Small intestine (tissue), 7 donors: ENCODE results near the gene PDCD1. TPM values are rescaled to one million over a fixed set of nuclear protein-coding genes. Genes with fewer than 3 reads are reported as not detected.

Source experiments
- DNase-seq, 2 donors: peaks; one replicate each; pipeline versions ENCODE4 v3.0.0 to v3.0.0-alpha.2; 2013
- FAIRE-seq: peaks from 2 replicates; lab custom pipeline; 2012; peaks lifted over from hg19 to GRCh38; lab: Jason Lieb, UNC
- H3K27ac ChIP-seq, 3 donors: one replicate each; pipeline ENCODE4 v1.5.1; 2013; ENCODE audit warnings: low read length in 2 of 3, mild to moderate bottlenecking in 2 of 3, control low read depth in 1 of 3, inconsistent platforms in 1 of 3, low read depth in 1 of 3, moderate library complexity in 1 of 3
- H3K27me3 ChIP-seq, 3 donors: one replicate each; pipeline ENCODE4 v1.6.1; 2013; ENCODE audit warnings: low read length in 3 of 3, inconsistent platforms in 1 of 3; ENCODE audit not compliant: control insufficient read depth in 3 of 3, insufficient read depth in 3 of 3
- H3K36me3 ChIP-seq, 3 donors: one replicate each; pipeline ENCODE4 v1.6.1; 2013; ENCODE audit warnings: low read length in 3 of 3, inconsistent platforms in 1 of 3, low read depth in 1 of 3, mild to moderate bottlenecking in 1 of 3, moderate library complexity in 1 of 3; ENCODE audit not compliant: control insufficient read depth in 3 of 3, insufficient read depth in 2 of 3
- H3K4me1 ChIP-seq, 3 donors: one replicate each; pipeline ENCODE4 v1.6.1; 2013; ENCODE audit warnings: low read length in 2 of 3, inconsistent platforms in 1 of 3, low read depth in 1 of 3, mild to moderate bottlenecking in 1 of 3, moderate library complexity in 1 of 3; ENCODE audit not compliant: control insufficient read depth in 3 of 3, insufficient read depth in 2 of 3
- H3K4me3 ChIP-seq, 3 donors: one replicate each; pipeline ENCODE4 v1.5.1; 2013; ENCODE audit warnings: low read length in 3 of 3, control low read depth in 1 of 3, inconsistent platforms in 1 of 3, low read depth in 1 of 3, mild to moderate bottlenecking in 1 of 3, moderate library complexity in 1 of 3
- H3K9me3 ChIP-seq, 2 donors: one replicate each; pipeline ENCODE4 v1.6.1; 2013; ENCODE audit warnings: low read depth in 1 of 2, low read length in 1 of 2; ENCODE audit not compliant: control insufficient read depth in 2 of 2, insufficient read depth in 1 of 2
- WGBS, 3 donors: extraction: QIAGEN DNeasy Blood & Tissue Kit; methylation state at CpG; one replicate each; pipeline ENCODE4 v1.1.7; 2013; 5-methylcytosine and 5-hydroxymethylcytosine counted together
- polyA plus RNA-seq, 4 donors: library from polyadenylated mRNA; stranded (reverse) in 3 of 4; unstranded in 1 of 4; fragments of 200-250 nt in 3 of 4; fragments of 120-200 nt in 1 of 4; gene quantifications; one replicate each; pipeline versions ENCODE4 v1.2.1 to v1.2.3, GENCODE V29; 2013
- donor health status: healthy with polysubstance abuse.
- donor health status: control.
- donor health status: control.
- donor health status: Bipolar disorder and iron deficiency.
- donor health status: healthy.

Gene PDCD1
- polyA plus RNA-seq, 4 donors: 0.27 to 1.2 (median 0.27) TPM; not detected in 1

DNA sequence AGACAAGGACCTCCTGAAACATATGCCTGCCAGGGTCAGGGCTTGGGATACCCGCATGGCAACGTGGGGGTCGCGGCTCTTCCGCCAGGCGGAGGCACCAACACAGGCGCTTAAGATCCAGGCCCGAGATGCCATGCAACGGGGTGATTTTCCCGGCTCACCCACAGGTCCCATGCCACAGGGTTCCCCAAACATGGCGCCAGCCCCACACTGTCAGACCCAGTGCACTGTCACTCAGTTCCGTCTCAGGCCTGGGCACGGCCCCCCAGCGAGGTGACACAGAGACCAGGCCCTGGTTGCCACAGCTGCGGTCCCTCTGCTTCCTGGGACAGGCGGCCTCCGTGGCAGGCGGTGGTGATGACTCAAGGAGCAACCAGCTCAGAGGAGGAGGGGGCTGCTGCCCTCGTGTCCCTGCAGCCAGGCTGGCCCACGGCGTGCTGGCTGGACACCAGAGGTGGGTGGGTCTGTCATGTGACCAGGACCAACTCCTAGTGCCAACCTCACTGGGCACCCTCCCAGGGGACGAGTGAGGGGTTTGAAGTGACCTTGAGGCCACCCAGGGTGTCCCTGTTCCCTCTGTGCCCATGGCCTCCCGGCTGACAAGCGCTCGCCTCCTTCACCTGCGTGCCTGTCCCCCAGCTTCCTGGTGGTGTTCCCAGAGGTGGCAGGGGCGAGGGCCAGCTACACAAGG lies 4.9 kb downstream of the PDCD1 start:
- no peaks in the 10 kb centered on the region for H3K9me3 ChIP-seq
- H3K36me3 ChIP-seq: no peaks in the 10 kb centered on the region
- peaks cover 0 to 3% (median 0%) of the 10 kb centered on the region in 3 donors for H3K27me3 ChIP-seq
- FAIRE-seq (no peak), DNase-seq (no peak)
- no peak overlapping the region for H3K4me3 ChIP-seq
- H3K27ac ChIP-seq: no peak overlapping the region
- no peaks in the 10 kb centered on the region for H3K4me1 ChIP-seq
- WGBS, 3 donors: 71 to 82% (median 82%) methylated on average over 24 to 27 of the region's 27 CpGs

DNA sequence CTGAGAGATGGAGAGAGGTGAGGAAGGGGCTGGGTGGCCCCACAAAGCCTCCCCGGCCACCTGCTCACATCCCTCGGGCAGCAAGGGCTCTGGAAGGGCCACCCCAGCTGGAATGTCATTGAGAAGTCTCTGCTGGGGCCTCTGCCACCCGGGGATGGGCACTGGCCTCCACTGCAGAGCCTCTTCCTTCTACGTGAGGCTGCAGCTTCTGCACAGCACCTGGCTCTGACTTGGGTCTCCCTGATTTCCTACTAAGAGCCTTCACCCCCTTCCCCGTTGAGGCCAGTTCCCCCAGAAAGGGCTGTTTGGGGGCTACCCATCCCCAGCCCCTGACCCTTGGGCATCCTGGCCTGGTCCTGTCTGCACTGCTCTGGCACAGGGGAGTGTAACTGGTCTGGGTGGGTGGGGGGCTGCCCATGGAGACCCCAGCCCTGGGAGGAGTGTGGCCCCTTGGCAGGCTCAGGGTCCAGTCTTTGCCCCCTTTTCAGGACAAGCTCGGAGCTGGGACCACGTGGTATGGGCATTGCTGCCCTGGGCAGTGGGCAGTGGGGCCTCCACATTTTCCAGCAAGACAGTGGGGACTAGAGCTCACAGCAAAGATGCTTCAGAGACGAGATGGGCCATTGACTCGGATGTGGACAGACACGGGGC lies 5.6 kb downstream of the PDCD1 start:
- WGBS, 3 donors: 77 to 86% (median 82%) methylated on average over 8 to 10 of the region's 10 CpGs
- no peak for DNase-seq
- Histone ChIP-seq H3K36me3 (no peaks in the 10 kb centered on the region), H3K9me3 (no peaks in the 10 kb centered on the region), H3K27me3 (peaks cover 0 to 3% (median 0%) of the 10 kb centered on the region in 3 donors), H3K4me3 (no peak overlapping the region), H3K4me1 (no peaks in the 10 kb centered on the region), H3K27ac (no peak overlapping the region)
- no peak for FAIRE-seq

GRCh38 chr2:241852116-241852980 lies 6.3 kb downstream of the PDCD1 start:
- H3K27me3 ChIP-seq: no peaks in the 10 kb centered on the region
- no peak for DNase-seq
- WGBS, 3 donors: 77 to 90% (median 88%) methylated on average over 37 to 39 of the region's 39 CpGs

GRCh38 chr2:241851325-241852115 lies 7.2 kb downstream of the PDCD1 start:
- FAIRE-seq: no peak
- 84 to 88% (median 86%) methylated on average over 24 to 26 of the region's 26 CpGs for WGBS, 3 donors
- DNase-seq: no peak

More at GRCh38 chr2:241852116-241852980, 6.3 kb downstream of the PDCD1 start:
- Histone ChIP-seq H3K27ac (no peak overlapping the region), H3K36me3 (no peaks in the 10 kb centered on the region), H3K4me1 (no peaks in the 10 kb centered on the region), H3K9me3 (no peaks in the 10 kb centered on the region), H3K4me3 (no peak overlapping the region)
- FAIRE-seq: no peak

GRCh38 chr2:241850544-241851324 lies 8.0 kb downstream of the PDCD1 start:
- Histone ChIP-seq H3K9me3 (no peaks in the 10 kb centered on the region), H3K27me3 (peaks cover 0 to 2% (median 0%) of the 10 kb centered on the region in 3 donors), H3K27ac (no peak overlapping the region), H3K4me3 (no peak overlapping the region), H3K4me1 (no peaks in the 10 kb centered on the region), H3K36me3 (no peaks in the 10 kb centered on the region)
- FAIRE-seq (no peak), DNase-seq (no peak)
- 86 to 89% (median 86%) methylated on average over 26 to 27 of the region's 27 CpGs for WGBS, 3 donors

More at GRCh38 chr2:241851325-241852115, 7.2 kb downstream of the PDCD1 start:
- no peaks in the 10 kb centered on the region for H3K4me1 ChIP-seq
- no peak overlapping the region for H3K27ac ChIP-seq
- H3K36me3 ChIP-seq: no peaks in the 10 kb centered on the region
- no peak overlapping the region for H3K4me3 ChIP-seq
- no peaks in the 10 kb centered on the region for H3K9me3 ChIP-seq
- peaks cover 0 to under 1% (median 0%) of the 10 kb centered on the region in 3 donors for H3K27me3 ChIP-seq

DNA sequence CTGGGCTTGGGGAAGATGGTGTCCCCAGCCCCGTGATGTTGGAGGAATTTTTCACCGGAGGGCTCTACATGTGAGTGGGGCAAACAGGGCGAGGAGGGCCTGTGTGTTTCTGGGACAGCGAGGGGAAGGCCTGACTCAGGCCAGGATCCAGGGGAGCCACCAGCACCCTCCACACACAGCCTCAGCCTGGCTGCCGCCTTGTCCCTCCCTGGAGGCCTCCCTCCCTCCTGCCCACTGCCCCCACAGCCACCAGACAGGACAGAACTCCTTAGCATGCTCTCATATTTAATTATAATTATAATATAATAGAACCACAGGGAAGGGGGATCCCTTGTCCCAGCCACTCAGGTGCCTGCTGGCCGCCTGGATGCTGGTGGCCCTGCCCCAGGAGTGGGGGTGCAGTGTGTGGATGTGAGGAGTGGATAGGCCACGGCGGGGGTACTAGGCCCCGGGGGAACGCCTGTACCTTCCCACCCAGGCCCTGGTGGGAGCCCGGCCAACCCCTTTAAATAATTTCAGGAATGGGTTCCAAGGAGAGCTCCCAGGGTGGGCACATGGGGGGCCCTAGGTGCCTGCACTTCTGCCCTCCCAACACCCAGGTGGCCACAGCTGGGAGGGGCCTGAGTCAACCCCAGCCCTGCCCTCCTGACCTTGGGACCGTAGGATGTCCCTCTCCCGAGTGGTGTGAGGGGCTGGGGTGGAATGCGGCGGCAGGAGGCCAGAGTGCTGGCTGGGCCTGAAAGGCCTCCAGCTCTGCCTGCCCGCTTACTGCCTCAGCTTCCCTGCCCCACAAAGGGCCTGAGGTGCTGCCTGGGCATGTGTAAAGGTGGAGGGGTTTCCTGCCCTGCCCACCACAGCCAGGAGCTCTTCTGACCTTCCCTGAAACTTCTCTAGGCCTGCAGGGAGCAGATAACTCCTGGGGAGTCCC lies 8.8 kb downstream of the PDCD1 start:
- no peaks in the 10 kb centered on the region for H3K9me3 ChIP-seq
- 79 to 86% (median 83%) methylated on average over 14 to 16 of the region's 16 CpGs for WGBS, 3 donors
- FAIRE-seq (no peak), DNase-seq (no peak)
- peaks cover 0 to 7% (median 0%) of the 10 kb centered on the region in 3 donors for H3K27me3 ChIP-seq
- H3K4me1 ChIP-seq: no peaks in the 10 kb centered on the region
- H3K27ac ChIP-seq: no peak overlapping the region
- H3K4me3 ChIP-seq: no peak overlapping the region
- no peaks in the 10 kb centered on the region for H3K36me3 ChIP-seq
